RWPE2 (cell line): ENCODE measurements around the gene PECR.
A peak's percentile ranks its signal among the peaks of the same experiment; 100 is the strongest.

ENCODE experiments used
- ATAC-seq: fragments of 200-7000 bp; cut with Tn5 transposase; 3 replicates; pipeline ENCODE4 v1.9.1; 2021; ENCODE audit warnings: low read depth
- DNase-seq: peaks from one replicate; pipeline ENCODE4 v3.0.0-alpha.2; 2020; ENCODE audit warnings: low spot score
- H3K27ac ChIP-seq: fragments of 450-650 bp; 2 replicates; pipeline ENCODE4 v1.5.1; 2017; ENCODE audit warnings: mild to moderate bottlenecking; ENCODE audit not compliant: poor library complexity, severe bottlenecking
- H3K27me3 ChIP-seq: fragments of 250-450 bp; sonication (Bioruptor Pico); 2 replicates; pipeline ENCODE4 v1.5.1; 2021; ENCODE audit warnings: mild to moderate bottlenecking, moderate library complexity; ENCODE audit not compliant: insufficient read depth, poor library complexity, severe bottlenecking
- H3K36me3 ChIP-seq: fragments of 250-450 bp; sonication (Bioruptor Pico); 2 replicates; pipeline ENCODE4 v1.5.1; 2020; ENCODE audit warnings: low read depth, mild to moderate bottlenecking, moderate library complexity
- H3K4me1 ChIP-seq: fragments of 250-450 bp; sonication (Bioruptor Pico); 2 replicates; pipeline ENCODE4 v1.5.1; 2021; ENCODE audit warnings: mild to moderate bottlenecking, moderate library complexity; ENCODE audit not compliant: insufficient read depth, poor library complexity, severe bottlenecking
- H3K4me3 ChIP-seq: fragments of 250-450 bp; sonication (Bioruptor Pico); 2 replicates; pipeline ENCODE4 v1.5.1; 2021; ENCODE audit warnings: mild to moderate bottlenecking, moderate library complexity; ENCODE audit not compliant: severe bottlenecking
- H3K9me3 ChIP-seq: fragments of 250-450 bp; sonication (Bioruptor Pico); 2 replicates; pipeline ENCODE4 v1.5.1; 2021; ENCODE audit warnings: mild to moderate bottlenecking, moderate library complexity; ENCODE audit not compliant: severe bottlenecking
- CTCF ChIP-seq: fragments of 450-650 bp; IDR thresholded peaks from one replicate; pipeline ENCODE4 v1.5.1; 2017; ENCODE audit warnings: mild to moderate bottlenecking, moderate library complexity; ENCODE audit not compliant: poor library complexity, severe bottlenecking

The PECR gene

GRCh38 chr2:216114714-216115531 lies 33.3 kb upstream of the PECR start:
- H3K4me1 ChIP-seq = peaks cover 10% of the 10 kb centered on the region
- no peaks in the 10 kb centered on the region for H3K27me3 ChIP-seq
- no peaks in the 10 kb centered on the region for H3K9me3 ChIP-seq
- H3K36me3 ChIP-seq = peaks cover 97% of the 10 kb centered on the region
- TF ChIP-seq CTCF = peak; percentile 97
- ATAC-seq = peak; percentile 85
- H3K4me3 ChIP-seq = peak overlapping the region; percentile 39
- peak overlapping the region; percentile 50 for H3K27ac ChIP-seq
- DNase-seq = peak; percentile 97

GRCh38 chr2:216114382-216114713 lies 32.7 kb upstream of the PECR start:
- no peaks in the 10 kb centered on the region for H3K9me3 ChIP-seq
- DNase-seq (no peak), ATAC-seq (no peak; the same call in 2 of the 3 replicates)
- H3K27me3 ChIP-seq = no peaks in the 10 kb centered on the region
- H3K4me1 ChIP-seq = peaks cover 10% of the 10 kb centered on the region
- no peak overlapping the region for H3K4me3 ChIP-seq
- H3K27ac ChIP-seq = no peak overlapping the region
- H3K36me3 ChIP-seq = peaks cover 93% of the 10 kb centered on the region
- no peak for TF ChIP-seq CTCF

GRCh38 chr2:216113572-216113971 lies 32.0 kb upstream of the PECR start:
- no peak for TF ChIP-seq CTCF
- Histone ChIP-seq H3K4me1 (peaks cover 12% of the 10 kb centered on the region), H3K36me3 (peaks cover 86% of the 10 kb centered on the region), H3K9me3 (no peaks in the 10 kb centered on the region), H3K27me3 (no peaks in the 10 kb centered on the region), H3K4me3 (no peak overlapping the region), H3K27ac (no peak overlapping the region)
- DNase-seq = no peak
- no peak for ATAC-seq

GRCh38 chr2:216112926-216113325 lies 31.3 kb upstream of the PECR start:
- Histone ChIP-seq H3K27me3 (no peaks in the 10 kb centered on the region), H3K27ac (no peak overlapping the region), H3K4me3 (no peak overlapping the region), H3K9me3 (no peaks in the 10 kb centered on the region), H3K36me3 (peaks cover 79% of the 10 kb centered on the region), H3K4me1 (peaks cover 18% of the 10 kb centered on the region)
- DNase-seq (no peak), ATAC-seq (no peak)
- TF ChIP-seq CTCF = no peak

GRCh38 chr2:216111122-216111521 lies 29.5 kb upstream of the PECR start:
- peak overlapping the region; percentile 68 for H3K27ac ChIP-seq
- no peak for DNase-seq
- no peaks in the 10 kb centered on the region for H3K27me3 ChIP-seq
- no peak overlapping the region for H3K4me3 ChIP-seq
- peaks cover 17% of the 10 kb centered on the region for H3K4me1 ChIP-seq
- TF ChIP-seq CTCF = no peak
- H3K36me3 ChIP-seq = peaks cover 61% of the 10 kb centered on the region
- H3K9me3 ChIP-seq = no peaks in the 10 kb centered on the region
- no peak for ATAC-seq
